HTERT RPE-1 (cell line): ENCODE data around the gene ZNF529.
"Not testable (repeated sequence)": the region's sequence is repeated elsewhere in the genome, so short reads cannot be mapped to it uniquely, and the experiment has no call there.

Experiments
- in situ Hi-C: fragments of 300-500 bp; cut with MboI; formaldehyde crosslinking; loops from 4 replicates; pipeline ENCODE4 v1.14.3; 2020; ENCODE audit warnings: low sequenced_read_pairs

ZNF529 gene

DNA sequence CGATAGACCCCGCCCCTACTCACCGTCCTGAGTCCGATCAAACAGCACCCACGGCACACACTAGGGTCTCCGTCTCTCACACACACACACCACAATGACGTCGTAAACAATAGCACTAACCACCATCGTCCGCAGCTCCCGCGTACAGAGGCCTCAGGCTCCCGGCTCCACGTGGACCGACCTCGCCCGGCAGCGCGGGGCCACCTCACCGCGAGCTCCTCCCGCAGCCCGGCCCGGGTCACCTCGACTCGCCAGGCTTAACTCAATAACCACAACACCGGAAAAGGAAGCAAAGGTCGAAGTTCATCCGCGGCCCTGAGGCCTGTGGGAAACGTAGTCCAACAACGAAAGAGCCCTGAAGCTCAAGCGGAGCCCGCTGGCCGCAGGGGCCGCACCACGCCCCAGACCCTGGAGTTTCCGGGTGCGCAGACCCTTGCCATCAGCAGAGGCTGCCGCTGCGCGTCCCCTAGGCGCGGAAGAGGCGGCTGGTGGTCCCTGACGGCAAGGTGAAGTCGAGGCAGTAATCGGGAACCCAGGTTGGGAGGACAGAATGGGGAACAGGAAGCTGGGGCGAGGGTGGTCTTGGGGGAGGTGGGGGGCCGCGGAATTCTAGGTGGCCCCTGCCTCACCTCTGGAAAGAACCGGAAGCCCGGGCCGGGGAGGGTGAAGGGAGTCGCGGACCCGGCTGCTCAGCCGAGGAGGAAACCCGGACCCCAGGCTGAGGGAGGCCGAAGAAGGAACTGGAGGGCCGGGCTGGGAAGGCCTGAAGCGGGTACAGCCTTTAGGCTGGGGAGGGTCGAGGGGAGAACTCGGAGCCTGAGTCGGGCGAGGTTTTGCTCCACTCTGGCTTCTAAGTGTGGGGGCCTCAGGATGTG is at the start of gene ZNF529:
TSS of gene ZNF529 (minus strand) at position 273 of the 875 bp plus-strand sequence. CDS start 946 bp downstream, outside the sequence.
- in situ Hi-C loops = no loop called here

DNA sequence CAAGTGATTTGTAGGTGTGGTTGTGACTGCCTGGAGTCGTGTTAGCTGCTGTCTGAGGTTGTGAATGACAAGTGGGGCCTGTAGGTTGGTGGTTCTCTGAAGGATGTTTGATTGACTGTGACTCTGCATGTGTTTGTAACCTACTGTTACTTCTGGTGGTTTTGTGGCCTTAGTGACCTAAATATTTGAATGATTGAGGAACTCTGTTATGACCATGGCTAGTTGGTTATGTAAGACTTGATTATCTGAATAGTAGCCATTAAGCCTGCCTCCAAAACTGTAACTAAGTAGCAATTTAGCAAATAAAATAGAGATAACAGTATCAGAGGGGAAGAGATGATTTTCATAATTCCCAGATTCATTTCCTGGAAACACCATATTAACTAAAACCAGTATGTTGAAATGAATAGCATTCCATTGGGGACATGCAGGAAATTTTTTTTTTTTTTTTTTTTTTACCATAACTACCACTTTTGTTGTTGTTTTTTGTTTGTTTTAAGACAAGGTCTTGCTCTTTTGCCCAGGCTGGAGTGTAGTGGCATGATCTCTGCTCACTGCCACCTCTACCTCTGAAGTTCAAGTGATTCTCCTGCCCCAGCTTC is 32.9 kb upstream of the ZNF529 start:
- in situ Hi-C loops = no loop called here

DNA sequence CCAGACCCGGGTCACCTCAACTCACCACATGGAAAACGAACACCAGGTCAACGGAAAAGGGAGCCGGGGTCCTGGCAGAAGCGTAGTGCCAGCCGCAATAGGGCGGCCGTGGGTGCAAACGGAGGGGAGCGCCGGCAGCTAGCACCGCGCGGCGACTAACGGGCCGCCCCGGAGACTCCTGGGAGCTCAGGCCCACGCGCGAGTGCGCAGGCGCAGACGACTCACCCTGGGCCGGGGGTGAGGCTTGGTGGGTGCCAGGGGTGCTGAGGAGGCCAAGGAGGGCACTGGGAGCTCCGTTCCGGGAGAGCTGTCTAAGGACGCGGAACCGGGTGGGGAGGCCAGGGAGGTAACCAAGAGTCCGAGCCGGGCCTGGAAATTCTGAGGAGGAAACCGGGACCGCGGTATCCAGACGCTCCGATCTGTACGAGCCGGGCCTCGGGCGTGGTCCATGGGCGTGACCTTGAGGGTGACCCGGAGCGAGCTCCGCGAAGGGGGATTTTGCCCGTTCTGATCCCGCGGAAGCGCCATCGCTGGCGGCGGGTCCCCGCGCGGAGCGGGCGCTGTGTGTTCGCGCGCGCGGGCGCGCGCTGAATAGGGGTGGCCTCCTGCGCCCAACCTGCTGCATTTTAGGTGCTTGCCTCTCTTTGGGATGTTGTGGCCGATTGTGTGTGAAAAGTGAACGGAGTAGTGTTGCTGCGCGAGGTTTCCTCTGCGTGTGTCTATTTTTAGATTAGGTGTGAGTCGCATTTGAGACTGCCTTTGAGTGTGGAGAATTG is 32.2 kb upstream of the ZNF529 start, which contains the start of gene ZNF382:
TSS of gene ZNF382 (plus strand) at position 213 of the 776 bp plus-strand sequence. CDS start 4,602 bp downstream, outside the sequence.
- in situ Hi-C loops = no loop called here

DNA sequence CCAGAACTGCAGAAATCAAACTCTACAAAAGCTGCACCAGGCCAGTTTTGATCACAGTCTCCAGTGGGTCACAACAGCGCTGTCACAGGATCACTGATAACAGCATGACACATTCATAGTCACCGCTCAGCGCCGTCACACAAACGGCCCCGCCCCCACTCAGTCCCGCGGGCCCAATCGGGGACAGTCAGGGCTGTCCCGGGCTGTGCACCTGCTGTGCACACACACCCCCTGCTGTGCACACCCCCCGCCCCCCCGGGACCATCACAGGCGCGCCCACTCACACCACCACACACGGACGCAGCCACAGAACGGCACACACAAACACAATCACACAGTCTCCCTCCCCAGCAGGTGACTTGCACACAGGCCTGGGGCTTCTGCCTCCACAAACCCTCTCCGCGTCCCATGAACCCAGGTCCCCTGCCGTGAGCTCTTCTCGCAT is 31.6 kb upstream of the ZNF529 start:
- in situ Hi-C loops = no loop called here

DNA sequence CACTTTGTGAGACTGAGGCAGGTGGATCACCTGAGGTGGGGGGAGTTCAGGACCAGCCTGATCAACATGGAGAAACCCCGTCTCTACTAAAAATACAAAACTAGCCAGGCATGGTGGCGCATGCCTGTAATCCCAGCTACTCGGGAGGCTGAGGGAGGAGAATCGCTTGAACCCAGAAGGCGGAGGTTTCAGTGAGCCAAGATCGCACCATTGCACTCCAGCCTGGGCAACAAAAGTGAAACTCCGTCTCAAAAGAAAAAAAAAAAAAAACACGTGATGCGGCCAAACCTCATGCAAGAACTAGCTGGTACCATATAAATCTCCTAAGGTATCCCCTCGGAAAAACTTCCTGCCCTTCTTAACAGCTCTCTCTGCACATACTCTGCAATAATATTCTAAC is 29.6 kb upstream of the ZNF529 start:
- in situ Hi-C loops = not testable (repeated sequence)

DNA sequence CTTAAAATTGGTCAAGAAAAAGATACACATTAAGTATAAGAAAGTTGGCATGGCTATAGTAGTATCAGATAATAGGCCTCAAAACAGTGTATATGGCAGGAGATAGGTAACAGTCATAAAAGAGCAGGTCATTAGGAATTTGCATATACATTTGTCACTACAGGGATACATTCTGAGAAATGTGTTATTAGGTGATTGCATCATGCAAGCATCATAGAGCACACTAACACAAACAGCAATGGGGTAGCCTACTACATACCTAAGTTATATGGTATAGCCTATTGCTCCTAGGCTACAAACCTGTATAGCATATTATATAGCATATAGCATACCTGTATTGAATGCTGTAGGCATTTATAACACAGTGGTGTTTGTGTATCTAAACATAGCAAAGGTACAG is 6.2 kb upstream of the ZNF529 start:
- in situ Hi-C loops = no loop called here

DNA sequence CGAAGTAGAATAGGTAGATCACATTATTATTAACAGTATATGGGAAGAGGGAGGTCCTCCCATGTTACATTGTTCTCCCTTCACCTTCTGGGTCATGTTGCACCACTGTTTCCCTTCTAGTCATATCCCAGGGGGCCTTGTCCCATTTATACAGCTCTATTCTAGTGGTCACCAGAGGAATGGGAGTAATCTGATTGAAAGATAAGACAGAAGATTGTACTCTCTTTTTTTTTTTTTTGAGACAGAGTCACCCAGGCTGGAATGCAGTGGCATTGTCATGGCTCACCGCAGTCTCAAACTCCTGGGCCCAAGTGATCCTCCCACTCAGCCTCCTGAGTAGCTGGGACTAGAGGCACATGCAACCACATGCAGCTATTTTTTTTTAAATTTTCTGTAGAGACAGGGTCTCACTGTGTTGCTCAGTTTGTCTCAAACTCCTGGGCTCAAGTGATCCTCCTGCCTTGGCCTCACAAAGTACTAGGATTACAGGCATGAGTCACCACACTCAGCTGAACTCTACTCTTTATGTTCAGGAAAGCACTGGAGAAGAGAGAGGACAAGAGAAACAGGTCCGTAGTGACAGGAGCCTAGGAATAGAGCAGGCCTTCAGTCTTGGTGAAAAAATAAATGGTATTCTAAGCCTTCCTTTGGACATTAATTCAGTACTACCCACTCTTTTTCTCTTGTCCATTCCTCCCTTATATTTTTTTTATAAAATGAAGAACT is 4.3 kb upstream of the ZNF529 start:
- in situ Hi-C loops = no loop called here

DNA sequence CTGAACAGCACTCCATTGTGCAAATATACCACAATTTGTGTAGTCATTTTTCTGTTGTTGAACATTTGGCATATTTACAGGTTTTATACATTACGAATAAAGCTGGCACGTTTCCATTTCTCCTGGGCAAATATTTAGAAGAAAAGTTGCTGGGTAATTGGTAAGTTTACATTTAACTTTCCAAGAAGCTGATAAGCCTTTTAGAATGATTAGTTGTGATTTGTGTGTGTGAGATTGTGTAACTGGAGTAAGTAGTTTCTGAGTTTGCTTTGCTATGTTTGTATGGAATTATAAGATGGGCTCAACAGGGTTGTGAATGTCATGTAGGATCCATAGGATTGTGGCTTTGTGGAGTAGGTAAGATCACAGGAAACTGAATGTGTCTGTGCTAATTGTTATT is 1.6 kb upstream of the ZNF529 start:
- in situ Hi-C loops = no loop called here

DNA sequence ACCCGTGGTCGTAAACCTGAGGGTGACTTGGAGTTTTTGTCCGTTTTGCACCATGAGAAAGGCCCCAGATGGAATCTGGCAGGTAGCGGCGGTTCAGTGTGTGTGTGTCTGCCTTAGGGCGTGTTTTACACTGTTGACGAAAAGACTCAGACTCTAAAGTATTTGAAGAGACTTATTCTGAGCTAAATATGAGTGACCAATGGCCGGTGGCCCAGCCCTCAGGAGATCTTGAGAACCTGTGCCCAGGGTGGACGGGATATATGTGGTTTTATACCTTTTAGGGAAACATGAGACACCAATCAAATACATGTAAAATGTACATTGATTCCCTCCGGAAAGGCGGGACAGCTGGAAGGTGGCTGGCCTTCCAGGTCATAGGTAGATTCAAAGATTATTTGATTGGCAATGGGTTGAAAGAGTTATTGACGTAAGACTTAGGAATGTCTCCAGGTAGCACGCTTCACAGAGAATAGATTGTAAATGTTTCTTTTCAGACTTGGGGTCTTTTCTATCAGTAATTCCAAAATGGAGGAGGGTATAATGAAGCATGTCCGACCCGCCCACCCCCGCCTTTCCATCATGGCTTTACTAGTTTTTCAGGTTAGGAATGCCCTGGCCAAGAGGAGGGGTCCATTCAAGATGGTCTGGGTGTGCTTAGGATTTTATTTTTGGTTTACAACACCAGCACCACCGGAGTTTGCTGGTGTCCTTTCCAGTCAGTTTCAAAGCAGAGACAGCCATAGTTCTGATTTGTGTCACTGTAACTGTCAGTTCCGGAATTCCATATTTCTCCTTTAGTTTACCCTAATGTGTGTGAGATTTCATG is 1.0 kb upstream of the ZNF529 start:
- in situ Hi-C loops = no loop called here

DNA sequence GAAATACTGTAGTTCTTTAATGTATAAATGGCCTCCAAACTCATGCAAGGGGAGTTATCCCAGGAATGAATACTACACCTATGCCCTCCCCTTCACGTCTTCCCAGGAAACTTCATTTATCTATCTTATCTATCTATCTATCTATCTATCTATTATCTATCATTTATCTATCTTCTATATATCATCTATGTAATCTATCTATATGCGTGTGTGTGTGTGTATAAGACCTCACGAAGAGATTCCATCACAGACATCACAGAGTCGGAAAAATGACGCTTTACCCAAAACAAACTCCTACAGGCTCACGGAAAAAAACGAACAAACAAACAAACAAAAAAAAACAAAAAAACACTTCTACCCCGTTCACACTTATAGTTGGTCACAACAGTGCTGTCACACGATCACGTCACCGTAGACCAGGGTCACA is 486 bp downstream of the ZNF529 start:
- in situ Hi-C loops = no loop called here

DNA sequence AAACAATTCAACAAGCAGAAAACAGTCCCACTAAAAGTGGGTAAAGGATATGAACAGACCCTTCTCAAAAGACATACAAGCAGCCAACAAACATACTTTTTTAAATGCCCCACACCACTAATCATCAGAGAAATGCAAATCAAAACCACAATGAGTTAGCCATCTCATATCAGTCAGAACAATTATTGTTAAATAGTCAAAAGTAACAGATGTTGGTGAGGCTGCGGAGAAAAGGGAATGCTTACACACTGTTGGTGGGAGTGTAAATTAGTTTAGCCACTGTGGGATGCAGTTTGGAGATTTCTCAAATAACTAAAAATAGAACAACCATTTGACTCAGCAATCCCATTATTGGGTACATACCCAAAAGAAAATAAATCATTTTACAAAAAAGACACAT is 8.7 kb downstream of the ZNF529 start:
- in situ Hi-C loops = no loop called here

DNA sequence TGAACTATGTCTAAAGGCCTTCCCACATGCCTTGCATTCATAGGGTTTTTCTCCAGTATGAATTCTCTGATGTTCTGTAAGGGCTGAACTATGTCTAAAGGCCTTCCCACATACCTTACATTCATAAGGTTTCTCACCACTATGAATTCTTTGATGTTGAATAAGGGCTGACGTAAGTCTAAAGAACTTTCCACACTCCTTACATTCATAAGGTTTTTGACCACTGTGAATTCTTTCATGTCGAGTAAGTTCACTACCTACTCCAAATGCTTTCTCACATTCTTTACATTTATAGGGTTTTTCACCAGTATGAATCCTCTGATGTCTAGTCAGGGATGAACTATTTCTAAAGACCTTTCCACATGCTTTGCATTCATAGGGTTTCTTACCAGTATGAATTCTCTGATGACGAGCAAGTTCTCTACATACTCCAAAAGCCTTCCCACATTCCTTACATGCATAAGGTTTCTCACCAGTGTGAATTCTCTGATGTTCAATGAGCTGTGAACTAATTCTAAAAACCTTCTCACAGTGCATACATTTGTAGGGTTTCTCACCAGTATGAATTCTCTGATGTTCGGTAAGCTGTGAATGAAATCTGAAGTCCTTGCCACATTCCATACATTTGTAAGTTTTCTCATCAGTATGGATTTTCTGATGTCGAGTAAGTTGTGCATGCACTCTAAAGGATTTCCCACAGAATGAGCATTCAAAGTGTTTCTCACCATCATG is 25.9 kb downstream of the ZNF529 start:
- in situ Hi-C loops = no loop called here

DNA sequence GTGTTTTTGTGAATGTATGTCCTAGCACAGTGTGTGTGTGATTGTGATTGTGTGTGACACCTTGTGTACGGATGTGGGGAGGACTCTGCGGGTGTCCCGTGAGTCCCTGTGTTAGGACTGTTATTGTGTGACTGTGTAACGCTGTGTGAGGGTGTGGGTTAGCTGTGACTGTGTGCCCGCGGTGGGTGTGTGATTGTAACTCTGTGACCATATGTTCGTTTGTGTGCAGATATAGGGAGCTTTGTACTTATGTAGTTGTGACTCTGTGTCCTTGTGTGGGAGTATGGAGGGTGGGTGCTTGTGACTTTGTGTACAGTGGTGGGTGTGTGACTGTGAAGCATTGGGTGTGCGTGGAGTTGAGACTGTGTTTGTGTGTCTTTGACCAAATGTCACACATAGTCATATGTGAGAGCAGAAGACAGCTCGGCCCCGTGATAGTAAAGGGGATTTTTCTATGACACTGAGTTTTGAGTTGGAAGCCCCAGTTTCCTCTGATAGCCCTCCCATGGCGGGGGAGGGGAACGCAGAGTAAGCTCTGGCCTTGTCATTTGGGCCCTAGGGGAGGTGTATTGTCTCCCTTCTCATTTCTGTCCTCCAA is 44.1 kb downstream of the ZNF529 start:
- in situ Hi-C loops = no loop called here

DNA sequence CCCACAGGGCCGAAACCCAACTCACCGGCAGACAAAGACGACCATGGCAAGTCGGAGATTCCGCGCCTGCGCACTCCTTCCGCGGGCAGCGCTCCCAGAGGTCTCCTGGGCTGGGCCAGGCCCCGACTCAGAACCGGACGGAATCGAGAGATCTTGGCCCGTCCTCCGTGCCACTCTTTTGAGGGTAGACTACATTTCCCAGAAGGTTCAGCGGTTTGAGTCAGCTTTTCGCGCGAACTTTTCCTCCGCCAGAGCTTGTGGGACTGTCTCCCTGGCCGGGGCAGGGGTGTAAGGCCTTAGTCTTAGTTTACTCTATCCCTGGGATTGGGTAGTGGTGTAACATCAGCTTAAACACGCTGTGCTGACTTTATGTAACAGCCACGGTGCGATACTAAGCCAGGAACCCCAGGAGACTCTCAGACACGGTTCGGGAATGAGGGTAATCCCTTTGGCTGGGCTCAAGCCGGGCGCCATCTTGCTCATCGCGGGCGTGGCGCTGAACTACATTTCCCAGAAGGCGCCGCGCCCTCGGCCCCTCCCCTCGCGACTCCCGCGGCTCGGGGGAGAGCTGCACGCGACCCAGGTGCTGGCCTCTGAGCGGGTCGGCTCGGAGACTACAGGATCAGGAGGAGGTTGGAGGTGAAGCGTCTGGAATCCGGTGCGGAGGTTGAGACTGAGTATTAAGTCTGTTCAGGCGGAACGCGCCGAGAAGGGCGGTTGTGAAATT is 44.7 kb downstream of the ZNF529 start, which contains the start of gene ZNF260:
TSS of gene ZNF260 (minus strand) at position 78 of the 727 bp plus-strand sequence. CDS start 13,033 bp downstream, outside the sequence.
- in situ Hi-C loops = no loop called here

DNA sequence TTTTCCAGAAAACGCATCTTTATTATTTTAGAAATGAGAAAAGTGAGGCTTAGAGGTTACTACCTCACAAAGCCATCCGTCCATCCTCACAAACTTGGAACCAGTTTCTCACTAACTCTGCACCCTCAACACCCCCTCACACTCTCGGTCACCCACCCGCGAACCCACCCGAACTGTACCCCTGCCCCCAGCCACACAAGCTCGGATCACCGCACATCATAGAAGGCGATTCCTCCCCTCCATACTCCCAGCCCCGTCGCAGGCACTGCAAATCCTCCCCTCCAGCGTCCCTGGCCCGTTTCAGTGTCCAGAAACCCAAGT is 45.3 kb downstream of the ZNF529 start:
- in situ Hi-C loops = no loop called here

DNA sequence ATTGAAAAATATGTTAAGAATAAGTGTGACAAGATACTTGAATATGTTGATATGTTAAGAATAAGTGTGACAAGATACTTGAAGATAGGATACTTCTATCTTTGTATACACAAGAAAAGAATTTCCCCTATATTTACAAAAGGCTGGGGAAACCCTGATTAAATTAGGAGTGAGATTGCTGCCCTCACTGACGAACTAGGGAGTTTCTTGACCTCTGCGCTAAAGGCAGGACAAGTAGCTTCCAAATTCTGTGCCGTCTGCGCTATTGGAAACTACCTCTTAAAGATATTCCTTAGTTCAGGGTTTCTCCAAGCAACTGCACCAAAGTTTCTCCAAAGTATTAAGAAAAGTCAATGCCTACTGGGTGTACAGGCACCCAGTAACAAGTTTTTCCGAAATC is 45.8 kb downstream of the ZNF529 start:
- in situ Hi-C loops = no loop called here

DNA sequence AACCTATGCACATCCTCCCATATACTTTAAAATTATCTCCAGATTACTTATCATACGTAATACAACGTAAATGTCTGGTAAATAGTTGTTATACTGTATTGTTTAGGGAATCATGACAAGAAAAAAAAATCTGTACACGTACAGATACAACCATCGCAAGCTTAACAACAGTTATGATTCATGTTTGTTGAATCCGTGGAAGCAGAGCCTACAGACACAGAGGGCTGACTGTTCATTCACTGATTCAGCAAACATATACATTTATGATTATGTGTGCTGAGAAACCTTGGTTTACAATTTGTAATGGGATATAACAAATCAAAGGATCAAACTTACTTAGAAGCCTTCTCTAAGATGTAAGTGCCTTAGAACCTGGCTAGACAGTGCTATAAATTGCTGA is 46.5 kb downstream of the ZNF529 start:
- in situ Hi-C loops = no loop called here

DNA sequence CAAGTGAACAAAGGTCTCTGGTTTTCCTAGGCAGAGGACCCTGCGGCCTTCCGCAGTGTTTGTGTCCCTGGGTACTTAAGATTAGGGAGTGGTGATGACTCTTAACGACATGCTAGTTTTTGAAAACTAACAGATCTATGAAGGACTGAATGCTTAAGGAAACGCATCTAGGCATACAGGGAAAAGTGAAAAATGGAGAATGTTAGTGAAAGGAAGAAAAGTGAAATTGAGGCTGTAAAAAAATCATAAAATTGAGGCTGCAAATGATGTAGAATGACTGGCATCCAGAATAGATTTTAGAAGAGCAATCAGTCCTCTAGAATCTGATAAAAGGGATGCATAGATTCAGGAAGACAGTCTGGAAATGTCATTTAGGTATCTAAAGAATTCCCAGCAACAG is 48.5 kb downstream of the ZNF529 start:
- in situ Hi-C loops = no loop called here
